CD4-positive, alpha-beta memory T cell (primary cell): ENCODE results near the gene OBSCN. TPM values are rescaled to one million over a fixed set of nuclear protein-coding genes. Genes with fewer than 3 reads are reported as not detected.

Experiments used
- CTCF ChIA-PET: fragments of 350-600 bp; sonication (Branson Sonifier 250); formaldehyde crosslinking; loops from one replicate; lab custom pipeline; 2021; ENCODE audit warnings: inconsistent platforms; ENCODE audit not compliant: partially characterized antibody; lab: Charles Lee
- POLR2A ChIA-PET: fragments of 350-600 bp; sonication (Branson Sonifier 250); formaldehyde crosslinking; loops from one replicate; lab custom pipeline; 2021; ENCODE audit not compliant: partially characterized antibody; lab: Charles Lee
- DNase-seq, 5 donors: peaks; one replicate each; pipeline versions ENCODE4 v3.0.0 to v3.0.0-alpha.2; 2020 to 2022; ENCODE audit warnings: mixed read lengths in 1 of 5
- H3K27ac ChIP-seq: one replicate; pipeline ENCODE4 v1.7.0; 2013; ENCODE audit warnings: low read depth, low read length
- H3K27me3 ChIP-seq: 2 replicates; pipeline ENCODE4 v1.7.0; 2013; ENCODE audit warnings: mild to moderate bottlenecking, low read length, moderate library complexity; ENCODE audit not compliant: insufficient read depth
- H3K36me3 ChIP-seq: 2 replicates; pipeline ENCODE4 v1.7.0; 2013; ENCODE audit warnings: mild to moderate bottlenecking, low read length, moderate library complexity; ENCODE audit not compliant: insufficient read depth
- H3K4me1 ChIP-seq: 2 replicates; pipeline ENCODE4 v1.7.0; 2013; ENCODE audit warnings: mild to moderate bottlenecking, low read length, moderate library complexity; ENCODE audit not compliant: insufficient read depth
- H3K4me3 ChIP-seq, 2 donors: one replicate each; pipeline ENCODE4 v1.7.0; 2013; ENCODE audit warnings: low read length in 2 of 2, mild to moderate bottlenecking in 1 of 2
- H3K9me3 ChIP-seq, 2 donors: one replicate each; pipeline ENCODE4 v1.7.0; 2013; ENCODE audit warnings: low read length in 2 of 2, control low read depth in 1 of 2; ENCODE audit not compliant: control insufficient read depth in 1 of 2
- H3K27ac Mint-ChIP-seq, 7 donors: one replicate each; pipeline ENCODE4 v1.8.0; 2020 to 2021; ENCODE audit warnings: mixed read lengths in 7 of 7, mild to moderate bottlenecking in 6 of 7, inconsistent platforms in 3 of 7, moderate library complexity in 3 of 7
- H3K27me3 Mint-ChIP-seq, 2 donors: one replicate each; pipeline ENCODE4 v1.8.0; 2020 to 2021; ENCODE audit warnings: mixed read lengths in 2 of 2
- H3K36me3 Mint-ChIP-seq, 2 donors: one replicate each; pipeline ENCODE4 v1.8.0; 2020 to 2021; ENCODE audit warnings: mixed read lengths in 2 of 2, inconsistent platforms in 1 of 2, mild to moderate bottlenecking in 1 of 2
- H3K4me1 Mint-ChIP-seq, 4 donors: one replicate each; pipeline ENCODE4 v1.8.0; 2020 to 2021; ENCODE audit warnings: mixed read lengths in 4 of 4, mild to moderate bottlenecking in 1 of 4
- H3K4me3 Mint-ChIP-seq, 8 donors: one replicate each; pipeline ENCODE4 v1.8.0; 2020 to 2021; ENCODE audit warnings: mixed read lengths in 8 of 8, mild to moderate bottlenecking in 7 of 8, moderate library complexity in 6 of 8, inconsistent platforms in 3 of 8
- H3K9me3 Mint-ChIP-seq, 8 donors: one replicate each; pipeline ENCODE4 v1.8.0; 2020 to 2021; ENCODE audit warnings: mixed read lengths in 8 of 8, mild to moderate bottlenecking in 5 of 8, inconsistent platforms in 3 of 8, moderate library complexity in 1 of 8
- intact Hi-C: fragments of 100-400 bp; cut with micrococcal nuclease; formaldehyde crosslinking; loops from one replicate; pipeline ENCODE4 v1.15.1; 2023
- polyA plus RNA-seq, 2 donors: library from polyadenylated mRNA; unstranded; fragments of 300-500 nt; fragmentation: Illumina TruSeq; gene quantifications; one replicate each; pipeline ENCODE4 v1.2.3, GENCODE V29; 2021
- total RNA-seq, 2 experiments: library from RNA; stranded (reverse); gene quantifications; one replicate each; pipeline ENCODE4 v1.2.3, GENCODE V29; 2021

OBSCN gene
- total and polyA plus RNA-seq, 4 experiments from 2014 or later: 0.19 to 91.4 (median 39.8) TPM

DNA sequence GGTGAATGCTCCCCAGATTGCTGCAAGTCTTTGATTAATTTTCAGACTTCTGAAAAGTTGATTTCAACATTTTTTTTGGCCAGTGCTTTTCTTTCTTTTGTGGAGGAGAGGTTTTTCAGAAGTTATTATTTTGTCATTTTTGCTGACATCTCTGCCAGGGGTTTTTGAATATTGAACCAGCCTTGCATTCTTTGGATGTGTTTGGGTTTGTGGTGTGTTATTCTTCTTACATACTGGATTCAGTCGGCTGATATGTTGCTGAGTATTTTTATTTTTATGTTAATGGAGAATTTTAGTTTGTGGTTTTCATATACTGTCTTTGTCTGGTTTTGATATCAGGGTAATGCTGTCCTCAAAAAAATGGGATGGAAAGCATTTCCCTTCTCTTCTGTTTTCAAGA lies 25.3 kb downstream of the OBSCN start:
- no peak for DNase-seq
- peak overlapping the region in 1 of 7 donors; percentile 7 for H3K27ac Mint-ChIP-seq
- peaks cover 44 to 74% of the 10 kb centered on the region in 2 donors for H3K36me3 Mint-ChIP-seq
- CTCF ChIA-PET: no interaction called here
- no peaks in the 10 kb centered on the region for H3K27me3 Mint-ChIP-seq
- Histone ChIP-seq H3K4me3 (no peak overlapping the region), H3K4me1 (no peaks in the 10 kb centered on the region), H3K9me3 (no peaks in the 10 kb centered on the region), H3K27ac (no peak overlapping the region), H3K36me3 (peaks cover under 1% of the 10 kb centered on the region), H3K27me3 (no peaks in the 10 kb centered on the region)
- H3K4me1 Mint-ChIP-seq: peaks cover 0 to 8% (median 5%) of the 10 kb centered on the region in 4 donors
- no peak overlapping the region for H3K4me3 Mint-ChIP-seq
- intact Hi-C loops: no loop called here
- POLR2A ChIA-PET: no interaction called here
- peaks cover 0 to 28% (median 20%) of the 10 kb centered on the region in 8 donors for H3K9me3 Mint-ChIP-seq

DNA sequence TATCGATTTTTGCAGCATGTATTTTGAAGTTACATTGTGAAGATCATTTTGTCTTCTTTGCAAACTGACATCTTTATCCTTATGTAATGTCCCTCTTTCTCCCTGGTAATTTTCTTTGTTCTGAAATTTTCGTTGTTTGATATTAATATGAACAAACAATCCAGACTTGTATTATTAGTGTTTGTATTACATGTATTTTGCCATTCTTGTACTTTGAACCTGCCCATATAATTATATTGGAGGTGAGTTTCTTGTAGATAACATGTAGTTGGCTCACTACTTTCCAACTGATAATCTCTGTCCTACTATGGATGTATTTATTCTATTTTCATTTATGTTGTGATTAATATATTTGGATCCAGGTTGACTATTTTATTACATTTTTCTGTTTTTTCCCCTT lies 27.1 kb downstream of the OBSCN start:
- H3K27me3 ChIP-seq: no peaks in the 10 kb centered on the region
- Mint-ChIP-seq H3K36me3 (peaks cover 54 to 79% of the 10 kb centered on the region in 2 donors), H3K9me3 (peaks cover 0 to 32% (median 23%) of the 10 kb centered on the region in 8 donors), H3K27ac (no peak overlapping the region), H3K4me3 (no peak overlapping the region), H3K4me1 (peaks cover 0 to 9% (median 5%) of the 10 kb centered on the region in 4 donors), H3K27me3 (no peaks in the 10 kb centered on the region)
- no peak for DNase-seq
- POLR2A ChIA-PET: no interaction called here
- intact Hi-C loops: no loop called here
- CTCF ChIA-PET: no interaction called here
- H3K4me1 ChIP-seq: no peaks in the 10 kb centered on the region
- H3K36me3 ChIP-seq: peaks cover 8% of the 10 kb centered on the region
- no peak overlapping the region for H3K27ac ChIP-seq
- no peak overlapping the region for H3K4me3 ChIP-seq
- H3K9me3 ChIP-seq: no peaks in the 10 kb centered on the region

DNA sequence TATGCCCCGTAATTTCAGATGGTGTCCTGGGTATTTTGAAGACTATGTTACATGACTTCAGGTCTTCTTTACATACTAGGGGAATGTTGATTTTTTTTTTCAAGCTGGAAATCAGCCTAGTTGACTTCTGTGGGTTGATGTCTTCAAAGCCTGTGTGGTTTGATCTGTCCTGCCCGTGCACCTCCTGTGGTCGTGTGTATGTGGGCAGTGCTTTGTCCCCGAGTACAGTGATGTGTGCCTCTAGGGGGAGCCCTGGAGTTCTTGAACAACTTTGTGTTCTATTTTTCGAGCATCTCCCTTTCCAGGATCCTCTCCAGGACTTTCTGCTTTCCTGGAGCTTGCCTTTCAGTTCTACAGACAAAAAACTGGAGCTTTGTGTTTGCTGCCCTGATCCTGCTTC lies 28.9 kb downstream of the OBSCN start:
- Mint-ChIP-seq H3K4me3 (no peak overlapping the region), H3K27ac (peak overlapping the region in 1 of 7 donors; percentile 31), H3K27me3 (no peaks in the 10 kb centered on the region), H3K36me3 (peaks cover 59 to 83% of the 10 kb centered on the region in 2 donors), H3K4me1 (peaks cover 0 to 9% (median 5%) of the 10 kb centered on the region in 4 donors), H3K9me3 (peaks cover 0 to 44% (median 30%) of the 10 kb centered on the region in 8 donors)
- H3K4me3 ChIP-seq: no peak overlapping the region
- peaks cover 8% of the 10 kb centered on the region for H3K36me3 ChIP-seq
- no peaks in the 10 kb centered on the region for H3K4me1 ChIP-seq
- H3K9me3 ChIP-seq: peaks cover 0 to 4% of the 10 kb centered on the region in 2 donors
- ChIA-PET POLR2A (interaction anchor here (0.6 kb wide), 1 partner anchor 502 kb away, joined by 3 read pairs; the partner anchor contains the start of gene JMJD4), CTCF (interaction anchor here (0.9 kb wide), 1 partner anchor 15 kb away, joined by 6 read pairs; no protein-coding TSS in a partner anchor)
- no peaks in the 10 kb centered on the region for H3K27me3 ChIP-seq
- no peak overlapping the region for H3K27ac ChIP-seq
- intact Hi-C loops: no loop called here
- DNase-seq: peak in 1 of 5 donors; percentile 7

DNA sequence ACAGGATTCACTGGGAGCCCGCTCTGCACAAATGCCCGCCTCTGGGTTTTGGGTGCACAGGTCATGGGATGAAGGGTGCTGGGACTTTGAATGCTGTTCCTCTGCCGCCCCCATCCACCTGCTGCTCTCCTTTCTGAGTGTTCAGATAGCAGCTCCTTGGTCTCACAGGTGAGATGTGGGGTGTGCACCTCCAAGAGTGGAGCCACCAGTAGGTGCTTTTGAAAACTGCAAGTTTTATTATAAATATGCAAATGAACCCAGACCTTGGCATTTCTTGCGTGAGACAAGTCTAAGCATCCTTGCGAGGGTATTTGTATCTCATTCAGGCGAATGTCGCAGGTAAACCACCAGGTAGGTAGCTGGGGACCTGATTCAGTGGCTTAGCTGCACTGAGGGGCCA lies 30.2 kb downstream of the OBSCN start:
- H3K27me3 Mint-ChIP-seq: no peaks in the 10 kb centered on the region
- Histone ChIP-seq H3K9me3 (peaks cover 6 to 10% of the 10 kb centered on the region in 2 donors), H3K36me3 (peaks cover 8% of the 10 kb centered on the region), H3K4me3 (no peak overlapping the region), H3K27ac (no peak overlapping the region), H3K27me3 (no peaks in the 10 kb centered on the region), H3K4me1 (no peaks in the 10 kb centered on the region)
- CTCF ChIA-PET: no interaction called here
- no peak for DNase-seq
- intact Hi-C loops: no loop called here
- H3K4me3 Mint-ChIP-seq: no peak overlapping the region
- H3K9me3 Mint-ChIP-seq: peaks cover 3 to 51% (median 38%) of the 10 kb centered on the region in 8 donors
- peaks cover 0 to 9% (median 5%) of the 10 kb centered on the region in 4 donors for H3K4me1 Mint-ChIP-seq
- POLR2A ChIA-PET: no interaction called here
- H3K36me3 Mint-ChIP-seq: peaks cover 63 to 83% of the 10 kb centered on the region in 2 donors
- no peak overlapping the region for H3K27ac Mint-ChIP-seq

- Histone ChIP-seq H3K9me3 (peaks cover 6 to 10% of the 10 kb centered on the region in 2 donors), H3K27ac (no peak overlapping the region), H3K36me3 (peaks cover 8% of the 10 kb centered on the region), H3K4me1 (no peaks in the 10 kb centered on the region), H3K4me3 (no peak overlapping the region), H3K27me3 (no peaks in the 10 kb centered on the region)
- ChIA-PET CTCF (no interaction called here), POLR2A (no interaction called here)
- Mint-ChIP-seq H3K36me3 (peaks cover 63 to 83% of the 10 kb centered on the region in 2 donors), H3K27ac (no peak overlapping the region), H3K27me3 (no peaks in the 10 kb centered on the region), H3K4me1 (peaks cover 0 to 9% (median 5%) of the 10 kb centered on the region in 4 donors), H3K9me3 (peaks cover 3 to 51% (median 38%) of the 10 kb centered on the region in 8 donors), H3K4me3 (peak overlapping the region in 1 of 8 donors; percentile 41)
- intact Hi-C loops: no loop called here
- DNase-seq: no peak
These were observed 30.6 kb downstream of the OBSCN start for GRCh38 chr1:228238461-228238860.

GRCh38 chr1:228240411-228241240 lies 32.8 kb downstream of the OBSCN start:
- DNase-seq: no peak
- peaks cover 72 to 84% of the 10 kb centered on the region in 2 donors for H3K36me3 Mint-ChIP-seq
- POLR2A ChIA-PET: no interaction called here
- no peaks in the 10 kb centered on the region for H3K27me3 ChIP-seq
- peaks cover 3 to 63% (median 55%) of the 10 kb centered on the region in 8 donors for H3K9me3 Mint-ChIP-seq
- peaks cover 21% of the 10 kb centered on the region for H3K36me3 ChIP-seq
- peak overlapping the region in 1 of 7 donors; percentile 43 for H3K27ac Mint-ChIP-seq
- H3K9me3 ChIP-seq: peaks cover 15 to 19% of the 10 kb centered on the region in 2 donors
- H3K4me1 Mint-ChIP-seq: peaks cover 6 to 10% (median 6%) of the 10 kb centered on the region in 4 donors
- no peak overlapping the region for H3K4me3 ChIP-seq
- H3K27me3 Mint-ChIP-seq: no peaks in the 10 kb centered on the region
- H3K4me1 ChIP-seq: no peaks in the 10 kb centered on the region
- H3K27ac ChIP-seq: no peak overlapping the region
- no peak overlapping the region for H3K4me3 Mint-ChIP-seq
- CTCF ChIA-PET: no interaction called here
- intact Hi-C loops: no loop called here

DNA sequence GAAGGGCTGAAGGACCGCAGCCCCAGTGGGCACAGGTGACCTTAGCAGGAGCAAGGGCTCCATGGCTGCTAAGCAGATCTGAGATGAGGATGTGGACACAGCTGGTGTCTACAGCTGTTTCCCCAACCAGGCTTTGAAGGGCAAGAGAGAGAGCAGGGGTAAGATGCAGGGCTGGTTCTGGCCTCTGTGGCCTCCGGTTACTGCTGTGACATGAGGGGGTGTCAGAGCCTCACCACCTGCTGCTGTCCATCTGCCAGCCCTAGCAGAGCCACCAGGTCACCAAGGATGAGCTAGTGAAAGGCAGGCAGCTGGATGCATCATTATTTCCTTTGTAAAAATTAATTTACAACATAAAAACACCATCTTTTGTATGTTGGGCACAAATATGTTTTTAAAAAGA lies 33.4 kb downstream of the OBSCN start:
- Mint-ChIP-seq H3K36me3 (peaks cover 75 to 84% of the 10 kb centered on the region in 2 donors), H3K4me3 (no peak overlapping the region), H3K27me3 (no peaks in the 10 kb centered on the region), H3K27ac (peak overlapping the region in 1 of 7 donors; percentile 43), H3K4me1 (peaks cover 10 to 14% (median 11%) of the 10 kb centered on the region in 4 donors), H3K9me3 (peaks cover 3 to 66% (median 57%) of the 10 kb centered on the region in 8 donors)
- peaks cover 23% of the 10 kb centered on the region for H3K36me3 ChIP-seq
- ChIA-PET CTCF (no interaction called here), POLR2A (no interaction called here)
- H3K27ac ChIP-seq: no peak overlapping the region
- intact Hi-C loops: no loop called here
- no peak overlapping the region for H3K4me3 ChIP-seq
- no peak for DNase-seq
- no peaks in the 10 kb centered on the region for H3K4me1 ChIP-seq
- no peaks in the 10 kb centered on the region for H3K27me3 ChIP-seq
- H3K9me3 ChIP-seq: peaks cover 15 to 19% of the 10 kb centered on the region in 2 donors
